HG02970 (cell line): ENCODE data around the gene PSMG3.

Experiments used
- ATAC-seq: cut with Tn5 transposase; IDR thresholded peaks from one replicate; pipeline ENCODE4 v1.9.1; 2021; ENCODE audit warnings: mild to moderate bottlenecking, moderate library complexity, moderate number of reproducible peaks; ENCODE audit not compliant: unreplicated experiment, low FRiP score

PSMG3 gene

GRCh38 chr7:1569833-1570632, at the start of gene PSMG3:
Gene PSMG3, minus strand, starts transcription at chr7:1570032. Its CDS starts 693 bp downstream, at chr7:1569339.
- ATAC-seq, result peak; percentile 85

GRCh38 chr7:1618475-1618874, 48.6 kb upstream of the PSMG3 start:
- no peak for ATAC-seq

GRCh38 chr7:1617957-1618356, 48.1 kb upstream of the PSMG3 start:
- no peak for ATAC-seq

DNA sequence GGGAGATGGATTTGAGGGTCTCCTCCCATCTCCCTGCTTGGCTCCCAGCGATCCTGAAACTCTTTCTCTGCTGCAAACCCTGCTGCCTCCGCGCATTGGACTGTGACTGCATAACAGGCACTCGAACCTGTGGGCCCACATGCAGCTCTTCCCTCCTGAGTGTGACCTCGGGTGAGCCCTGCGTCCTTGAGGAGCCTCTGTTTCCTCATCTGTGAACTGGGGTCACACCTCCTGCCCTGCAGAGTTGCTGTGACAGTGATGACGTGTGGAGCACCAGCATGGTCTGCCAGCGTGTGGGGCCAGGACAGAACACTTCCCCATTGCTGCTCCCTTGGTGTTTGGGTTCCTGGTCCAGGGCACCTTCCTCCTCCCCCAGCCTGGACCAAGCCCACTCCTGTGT, 46.9 kb upstream of the PSMG3 start:
- no peak for ATAC-seq

DNA sequence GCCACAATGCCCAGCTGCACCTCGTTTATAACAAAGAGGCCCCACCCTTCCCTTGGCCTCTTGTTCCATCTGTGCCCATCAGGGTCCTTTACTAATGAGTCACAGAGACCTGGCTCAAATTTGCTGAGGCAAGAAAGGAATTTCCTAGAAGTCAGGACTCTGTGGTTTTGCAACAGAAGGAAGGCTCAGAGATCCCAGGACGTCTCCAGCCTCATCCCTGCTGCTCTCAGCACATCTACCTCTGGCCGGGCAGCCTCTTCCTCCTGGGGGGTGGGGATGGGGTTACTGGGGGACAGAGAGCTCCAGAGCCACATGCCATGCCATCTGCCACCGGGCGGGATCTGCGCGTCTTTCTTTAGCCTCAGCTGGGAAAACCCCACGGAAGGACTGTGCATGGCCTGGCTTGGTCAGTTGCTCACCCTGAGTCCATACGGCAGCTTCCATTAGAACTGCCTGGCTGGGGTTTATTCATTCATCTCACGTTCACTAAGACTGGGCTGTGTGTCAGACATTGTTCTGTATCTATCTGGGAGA, 41.9 kb upstream of the PSMG3 start:
- no peak for ATAC-seq

GRCh38 chr7:1610678-1611302, 41.0 kb upstream of the PSMG3 start:
- no peak for ATAC-seq

DNA sequence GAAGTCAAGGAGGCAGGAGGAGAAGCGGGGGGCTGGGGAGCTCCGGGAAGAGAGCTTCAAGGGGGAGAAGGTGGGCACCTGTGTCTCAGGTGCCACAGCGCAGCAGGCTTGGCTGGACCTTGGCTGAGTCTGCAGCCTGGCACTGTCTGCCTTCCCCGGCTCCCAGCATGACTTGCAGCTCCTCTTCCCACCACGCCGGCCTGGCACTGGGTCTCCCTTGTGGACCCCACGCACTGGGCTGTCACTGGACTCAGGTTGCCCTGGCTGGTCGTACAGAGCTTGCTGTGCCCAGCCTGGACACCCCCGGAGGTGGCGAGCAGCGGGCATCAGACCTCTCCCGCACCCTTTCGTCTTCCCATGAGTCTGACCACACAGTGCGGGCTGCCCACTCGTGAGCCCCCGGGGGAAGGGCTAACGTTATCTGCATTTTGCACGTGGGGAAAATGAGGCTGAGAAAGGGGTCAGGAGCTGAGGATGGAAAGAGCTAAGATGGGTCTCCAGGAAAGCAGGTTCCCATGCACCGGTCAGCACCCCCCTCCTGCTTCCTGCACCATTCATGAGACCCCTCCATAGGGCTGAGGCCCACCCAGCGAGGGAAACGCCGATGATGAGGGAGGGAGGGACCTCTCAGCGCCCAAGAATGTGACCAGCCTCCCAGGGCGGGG, 40.3 kb upstream of the PSMG3 start:
- no peak for ATAC-seq

GRCh38 chr7:1609023-1609422, 39.2 kb upstream of the PSMG3 start:
- no peak for ATAC-seq

DNA sequence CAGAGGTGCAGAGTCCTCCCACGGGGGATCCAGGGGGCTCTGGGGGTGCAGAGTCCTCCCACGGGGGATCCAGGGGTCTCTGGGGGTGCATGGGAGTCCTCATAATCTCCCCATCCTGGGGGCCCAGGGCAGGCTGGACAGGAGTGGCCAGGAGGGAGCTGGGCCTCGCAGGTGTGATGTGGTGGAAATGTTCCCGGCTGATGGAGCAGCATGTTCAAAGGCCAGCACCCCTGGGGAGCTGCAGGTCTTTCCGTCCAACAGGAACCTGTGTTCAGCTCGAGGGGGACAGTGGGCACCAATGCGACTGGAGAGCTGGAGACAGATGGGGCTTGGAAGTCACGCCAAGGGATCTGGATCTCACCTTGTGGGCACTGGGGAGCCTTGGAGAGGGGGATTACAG, 38.5 kb upstream of the PSMG3 start:
- ATAC-seq, result no peak

GRCh38 chr7:1607696-1608095, 37.9 kb upstream of the PSMG3 start:
- no peak for ATAC-seq

- ATAC-seq, result no peak
Observed at GRCh38 chr7:1607001-1607400, 37.2 kb upstream of the PSMG3 start.

DNA sequence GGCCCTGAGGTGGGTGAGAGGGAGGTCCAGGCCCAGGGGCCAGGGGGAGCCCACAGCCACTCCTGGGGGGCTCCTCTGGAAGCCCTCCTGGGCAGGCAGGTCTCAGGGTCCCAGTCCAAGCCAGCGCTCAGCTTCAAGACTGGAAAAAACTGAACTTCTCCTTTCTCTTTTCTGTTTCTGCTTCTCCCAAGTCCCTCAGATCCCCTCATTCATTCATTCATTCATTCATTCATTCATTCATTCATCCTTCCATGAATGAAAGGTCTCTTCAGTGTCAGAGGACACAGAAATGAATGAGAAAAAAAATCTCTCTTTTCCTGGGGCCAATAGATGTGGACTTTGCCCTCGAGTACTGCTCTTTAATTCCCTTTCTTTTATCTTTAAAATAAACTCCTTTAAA, 34.6 kb upstream of the PSMG3 start:
- ATAC-seq, result no peak

GRCh38 chr7:1603346-1604225, 33.8 kb upstream of the PSMG3 start:
- no peak for ATAC-seq

DNA sequence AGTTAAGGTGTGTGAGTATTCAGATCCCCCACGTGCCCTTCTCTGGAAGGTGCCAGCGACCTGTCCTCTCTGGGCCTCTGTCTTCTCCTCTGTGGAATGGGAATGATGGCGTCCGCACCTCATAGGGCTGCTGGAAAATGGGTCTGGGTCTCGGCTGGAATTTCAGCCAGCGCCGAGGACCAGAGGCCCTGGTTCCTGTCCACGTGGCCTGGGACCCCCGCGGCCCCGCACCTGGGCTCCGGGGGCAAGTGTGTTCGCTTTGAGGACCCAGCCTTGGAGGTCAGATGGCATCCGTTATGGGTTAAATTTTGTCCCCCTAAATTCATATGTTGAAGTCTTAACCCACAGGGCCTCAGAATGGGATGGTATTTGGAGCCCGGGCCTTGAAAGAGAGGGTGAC, 32.6 kb upstream of the PSMG3 start:
- ATAC-seq, result no peak

GRCh38 chr7:1601956-1602355, 32.1 kb upstream of the PSMG3 start:
- no peak for ATAC-seq

GRCh38 chr7:1599640-1600395, 30.0 kb upstream of the PSMG3 start:
- no peak for ATAC-seq

DNA sequence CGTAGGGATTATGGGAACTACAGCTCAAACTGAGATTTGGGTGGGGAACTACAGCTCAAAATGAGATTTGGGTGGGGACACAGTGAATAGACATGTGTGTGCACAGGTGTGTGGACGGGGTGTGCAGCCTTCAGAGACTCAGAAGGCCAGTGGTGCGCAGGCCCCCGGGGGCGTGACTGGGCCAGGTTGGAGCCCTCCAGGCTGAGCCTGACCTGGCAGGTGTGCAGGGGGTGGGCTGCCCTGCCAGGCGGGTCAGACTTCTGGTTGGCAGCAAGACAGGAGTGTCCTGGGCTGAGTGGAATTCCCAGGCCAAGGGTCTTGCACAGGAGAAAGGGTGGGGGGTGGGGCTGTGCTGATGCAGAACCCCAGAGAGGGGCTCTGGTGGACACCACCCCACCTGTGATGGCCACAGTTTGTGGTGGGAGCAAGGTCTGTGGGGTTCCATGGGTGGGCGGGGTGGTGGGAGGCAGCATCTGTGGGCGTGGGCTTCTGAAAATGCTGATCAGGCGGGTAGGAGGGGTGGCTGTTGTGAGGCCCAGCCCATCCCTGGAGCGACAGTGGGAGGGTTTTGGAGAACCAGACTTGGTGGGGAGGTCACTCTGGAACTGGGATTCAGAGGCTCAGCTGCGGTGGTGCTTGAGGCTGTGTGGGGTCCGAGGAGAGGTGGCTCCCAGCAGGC, 29.3 kb upstream of the PSMG3 start:
- ATAC-seq, result no peak

GRCh38 chr7:1598286-1598685, 28.5 kb upstream of the PSMG3 start:
- ATAC-seq, result no peak

DNA sequence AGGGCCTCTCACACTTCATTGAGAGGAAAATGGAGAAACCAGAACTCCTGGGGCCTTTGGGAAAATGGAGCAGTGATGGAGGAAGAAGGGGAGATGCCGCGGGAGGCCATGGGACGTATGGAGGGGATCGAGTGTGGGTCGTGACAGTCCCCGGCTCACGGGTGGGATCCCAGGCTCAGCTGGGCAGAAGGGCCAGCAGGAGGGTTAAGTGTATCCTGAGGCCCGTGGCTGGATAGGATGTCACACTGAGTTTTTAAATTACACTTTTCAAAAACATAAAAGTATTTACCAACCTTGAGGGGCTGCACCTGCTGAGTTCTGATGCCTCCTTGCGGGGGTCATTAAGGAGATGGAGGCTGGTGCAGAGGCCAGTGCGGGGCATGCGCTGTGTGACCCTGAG, 28.0 kb upstream of the PSMG3 start:
- no peak for ATAC-seq
